ENCODE measurements around the gene LRRC45. TPM values are rescaled to one million over a fixed set of nuclear protein-coding genes. Genes with fewer than 3 reads are reported as not detected.
A peak's percentile ranks its signal among the peaks of the same experiment; 100 is the strongest.

LRRC45 gene
- total RNA-seq, 3 donors from 2014 or later, result 18.9 to 20.0 (median 19.8) TPM

DNA sequence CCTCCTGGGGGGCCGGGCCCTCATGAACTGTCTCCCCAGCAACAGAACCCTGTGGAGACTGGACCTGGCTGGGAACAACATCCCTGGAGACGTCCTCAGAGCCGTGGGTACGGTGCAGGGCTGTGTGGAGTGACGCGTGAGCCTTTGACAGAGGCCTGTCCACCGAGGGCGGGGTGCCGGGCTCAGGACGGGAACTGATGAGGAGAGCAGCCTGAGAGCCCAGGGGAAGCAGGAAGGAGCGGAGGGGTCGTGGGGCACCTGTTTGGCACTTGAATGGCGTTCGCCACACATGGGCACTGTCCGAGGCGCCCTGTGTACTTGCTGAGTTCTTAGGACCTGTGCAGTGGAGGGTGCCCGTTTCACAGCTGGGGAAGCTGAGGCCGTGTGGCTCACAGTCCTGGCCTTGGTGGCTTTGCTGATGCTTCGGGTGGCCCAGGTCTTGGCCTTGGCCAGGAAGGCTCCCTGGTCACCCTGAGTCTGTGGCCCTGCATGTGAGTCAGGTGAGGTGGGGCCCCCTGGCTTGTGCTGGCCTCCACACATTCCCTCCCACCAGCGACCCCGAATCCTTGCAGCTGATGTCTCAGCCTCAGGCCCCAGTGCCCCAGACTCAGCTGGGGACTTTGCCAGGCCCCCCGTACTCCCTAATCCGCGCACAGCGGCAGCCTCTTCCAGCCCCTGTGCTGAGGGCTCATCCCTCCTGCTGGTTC lies 2.4 kb downstream of the LRRC45 start:
- Histone ChIP-seq H3K4me3 (no peak overlapping the region), H3K36me3 (ENCODE audit: low read depth) (no peaks in the 10 kb centered on the region), H3K4me1 (ENCODE audit: low read depth) (peaks cover 26% of the 10 kb centered on the region), H3K9me3 (no peaks in the 10 kb centered on the region)
- DNase-seq (no peak), ATAC-seq (no peak)
- TF ChIP-seq, protein P1, sequence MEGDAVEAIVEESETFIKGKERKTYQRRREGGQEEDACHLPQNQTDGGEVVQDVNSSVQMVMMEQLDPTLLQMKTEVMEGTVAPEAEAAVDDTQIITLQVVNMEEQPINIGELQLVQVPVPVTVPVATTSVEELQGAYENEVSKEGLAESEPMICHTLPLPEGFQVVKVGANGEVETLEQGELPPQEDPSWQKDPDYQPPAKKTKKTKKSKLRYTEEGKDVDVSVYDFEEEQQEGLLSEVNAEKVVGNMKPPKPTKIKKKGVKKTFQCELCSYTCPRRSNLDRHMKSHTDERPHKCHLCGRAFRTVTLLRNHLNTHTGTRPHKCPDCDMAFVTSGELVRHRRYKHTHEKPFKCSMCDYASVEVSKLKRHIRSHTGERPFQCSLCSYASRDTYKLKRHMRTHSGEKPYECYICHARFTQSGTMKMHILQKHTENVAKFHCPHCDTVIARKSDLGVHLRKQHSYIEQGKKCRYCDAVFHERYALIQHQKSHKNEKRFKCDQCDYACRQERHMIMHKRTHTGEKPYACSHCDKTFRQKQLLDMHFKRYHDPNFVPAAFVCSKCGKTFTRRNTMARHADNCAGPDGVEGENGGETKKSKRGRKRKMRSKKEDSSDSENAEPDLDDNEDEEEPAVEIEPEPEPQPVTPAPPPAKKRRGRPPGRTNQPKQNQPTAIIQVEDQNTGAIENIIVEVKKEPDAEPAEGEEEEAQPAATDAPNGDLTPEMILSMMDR (IDR thresholded peaks at IDR 0.05), result no peak
- intact Hi-C loops (cut with DNase I, micrococcal nuclease), result no loop called here

DNA sequence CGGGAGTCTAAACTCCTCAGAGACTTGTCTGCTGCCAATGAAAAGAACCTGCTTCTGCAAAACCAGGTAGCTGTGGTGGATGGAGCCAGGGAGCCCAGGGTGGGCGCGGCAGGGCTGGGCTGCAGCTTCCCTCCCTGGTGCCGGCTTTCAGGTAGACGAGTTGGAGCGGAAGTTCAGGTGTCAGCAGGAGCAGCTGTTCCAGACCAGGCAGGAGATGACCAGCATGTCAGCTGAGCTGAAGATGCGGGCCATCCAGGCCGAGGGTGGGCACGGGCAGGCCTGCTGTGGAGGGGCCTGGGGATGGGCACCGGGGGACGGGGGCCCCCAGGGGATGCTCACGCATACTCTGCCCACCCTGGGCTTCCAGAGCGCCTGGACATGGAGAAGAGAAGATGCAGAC lies 5.1 kb downstream of the LRRC45 start:
- peaks cover 20% of the 10 kb centered on the region for H3K4me1 ChIP-seq (ENCODE audit: low read depth)
- intact Hi-C loops (cut with DNase I, micrococcal nuclease), result no loop called here
- TF ChIP-seq, protein P1 (IDR thresholded peaks at IDR 0.05), result no peak
- H3K9me3 ChIP-seq, result no peaks in the 10 kb centered on the region
- ATAC-seq, result no peak
- H3K4me3 ChIP-seq, result no peak overlapping the region
- no peaks in the 10 kb centered on the region for H3K36me3 ChIP-seq (ENCODE audit: low read depth)
- no peak for DNase-seq

DNA sequence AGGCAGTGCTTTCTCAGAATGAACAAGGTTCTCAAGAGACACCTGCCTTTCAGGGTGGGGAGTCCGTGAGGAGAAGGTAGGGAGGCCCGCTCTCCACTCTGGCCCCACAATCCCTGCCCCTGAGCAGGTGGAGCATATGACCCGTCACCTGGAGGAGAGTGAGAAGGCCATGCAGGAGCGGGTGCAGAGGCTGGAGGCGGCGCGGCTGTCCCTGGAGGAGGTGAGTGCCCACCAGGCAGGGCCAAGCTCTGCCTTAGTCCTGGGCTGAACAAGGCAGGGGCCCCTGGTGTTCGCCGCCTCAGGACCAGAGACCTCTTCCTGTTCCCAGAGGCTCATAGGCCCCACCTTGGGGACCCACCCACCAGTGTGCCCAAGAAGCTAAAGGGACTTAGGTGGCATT lies 5.9 kb downstream of the LRRC45 start:
- intact Hi-C loops (cut with DNase I, micrococcal nuclease), result no loop called here

DNA sequence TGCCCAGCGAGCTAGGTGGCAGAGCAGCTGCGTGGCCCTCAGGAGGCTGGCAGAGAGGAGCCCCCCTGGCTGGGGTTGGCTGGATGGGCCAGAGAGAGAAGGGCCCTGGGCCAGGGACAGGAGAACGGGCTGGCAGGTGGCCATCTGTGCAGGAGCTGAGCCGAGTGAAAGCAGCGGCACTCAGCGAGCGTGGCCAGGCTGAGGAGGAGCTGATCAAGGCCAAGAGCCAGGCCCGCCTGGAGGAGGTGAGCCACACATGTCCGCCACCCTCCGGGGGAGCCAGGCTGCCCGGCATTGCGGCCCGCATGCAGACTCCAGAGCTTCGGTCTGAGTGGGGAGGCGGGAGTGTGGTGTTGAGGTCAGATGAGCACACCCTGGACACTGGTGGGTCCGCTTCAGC lies 6.3 kb downstream of the LRRC45 start:
- no peak for DNase-seq
- no peaks in the 10 kb centered on the region for H3K9me3 ChIP-seq
- no peaks in the 10 kb centered on the region for H3K36me3 ChIP-seq (ENCODE audit: low read depth)
- no peak for ATAC-seq
- intact Hi-C loops (cut with DNase I, micrococcal nuclease), result no loop called here
- no peak overlapping the region for H3K4me3 ChIP-seq
- peaks cover 12% of the 10 kb centered on the region for H3K4me1 ChIP-seq (ENCODE audit: low read depth)
- TF ChIP-seq, protein P1 (IDR thresholded peaks at IDR 0.05), result no peak

More for the DNA sequence above, 5.9 kb downstream of the LRRC45 start:
- DNase-seq (no peak), ATAC-seq (no peak)
- H3K36me3 ChIP-seq (ENCODE audit: low read depth), result no peaks in the 10 kb centered on the region
- peaks cover 16% of the 10 kb centered on the region for H3K4me1 ChIP-seq (ENCODE audit: low read depth)
- H3K4me3 ChIP-seq, result no peak overlapping the region
- no peaks in the 10 kb centered on the region for H3K9me3 ChIP-seq
- TF ChIP-seq, protein P1 (IDR thresholded peaks at IDR 0.05), result no peak

DNA sequence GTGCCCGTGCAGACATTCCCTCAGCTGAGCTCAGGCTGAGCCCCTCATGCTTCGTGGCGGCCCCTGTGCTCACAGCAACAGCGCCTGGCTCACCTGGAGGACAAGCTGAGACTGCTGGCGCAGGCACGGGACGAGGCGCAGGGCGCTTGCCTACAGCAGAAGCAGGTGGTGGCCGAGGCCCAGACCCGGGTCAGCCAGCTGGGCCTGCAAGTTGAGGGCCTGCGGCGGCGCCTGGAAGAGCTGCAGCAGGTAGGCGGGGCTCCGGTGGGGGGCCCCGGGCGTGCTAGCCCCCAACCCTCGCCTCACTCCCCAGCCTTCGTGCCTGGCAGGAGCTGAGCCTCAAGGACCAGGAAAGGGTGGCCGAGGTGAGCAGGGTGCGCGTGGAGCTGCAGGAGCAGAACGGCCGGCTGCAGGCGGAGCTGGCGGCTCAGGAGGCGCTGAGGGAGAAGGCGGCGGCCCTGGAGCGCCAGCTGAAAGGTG lies 6.9 kb downstream of the LRRC45 start:
- intact Hi-C loops (cut with DNase I, micrococcal nuclease), result loop anchor here (5.0 to 10.0 kb wide), 2 partner anchors 122 to 125 kb away; no protein-coding TSS in a partner anchor
- Histone ChIP-seq H3K4me1 (ENCODE audit: low read depth) (peaks cover 12% of the 10 kb centered on the region), H3K9me3 (no peaks in the 10 kb centered on the region), H3K36me3 (ENCODE audit: low read depth) (no peaks in the 10 kb centered on the region), H3K4me3 (no peak overlapping the region)
- TF ChIP-seq, protein P1 (IDR thresholded peaks at IDR 0.05), result no peak
- peak; percentile 4 for ATAC-seq
- DNase-seq, result no peak
